HEK293 (cell line): ENCODE data around the gene CTR9.

ENCODE experiments used
- CTCF ChIA-PET: fragments of 350-600 bp; formaldehyde crosslinking; extraction: SDS; loops from one replicate; lab custom pipeline; 2021; ENCODE audit warnings: antibody characterized with exemption; lab: Yijun Ruan, JAX
- POLR2A ChIA-PET: fragments of 300-600 bp; formaldehyde crosslinking; extraction: SDS; loops from one replicate; lab custom pipeline; 2020; ENCODE audit warnings: antibody characterized with exemption, inconsistent platforms; lab: Yijun Ruan, JAX
- H3K27ac ChIP-seq: fragments of 200-500 bp; sonication (Bioruptor generic); 2 replicates; pipeline ENCODE4 v1.5.1; 2014; ENCODE audit warnings: low read depth, low read length, control low read depth, inconsistent platforms; ENCODE audit errors: extremely low read depth
- H3K36me3 ChIP-seq, 2 experiments: fragments of 200-500 bp in 1 of 2; sonication (Bioruptor generic) in 1 of 2; 1 replicate in 1 of 2; 2 replicates in 1 of 2; pipeline ENCODE4 v1.5.1; 2014 to 2017; ENCODE audit warnings: inconsistent platforms in 2 of 2, low read length in 2 of 2; ENCODE audit not compliant: control insufficient read depth in 2 of 2, insufficient read depth in 1 of 2
- H3K4me1 ChIP-seq: fragments of 200-500 bp; sonication (Bioruptor generic); 2 replicates; pipeline ENCODE4 v1.5.1; 2014; ENCODE audit warnings: mild to moderate bottlenecking, low read length, inconsistent platforms; ENCODE audit not compliant: control insufficient read depth, insufficient read depth
- H3K4me3 ChIP-seq: 2 replicates; pipeline ENCODE4 v1.5.1; 2011; ENCODE audit warnings: low read depth, mild to moderate bottlenecking, control low read depth, low read length, moderate library complexity
- H3K9me3 ChIP-seq: fragments of 200-500 bp; sonication (Bioruptor generic); 2 replicates; pipeline ENCODE4 v1.5.1; 2014; ENCODE audit warnings: low read depth, low read length, inconsistent platforms; ENCODE audit not compliant: control insufficient read depth, insufficient read depth
- ATF2 ChIP-seq: fragments of 450-650 bp; formaldehyde crosslinking; IDR thresholded peaks from 2 replicates; pipeline ENCODE4 v1.5.1; 2016; ENCODE audit warnings: missing biosample characterization, missing genetic modification characterization, low read depth
- GLIS1 ChIP-seq: fragments of 450-650 bp; formaldehyde crosslinking; IDR thresholded peaks from 2 replicates; pipeline ENCODE4 v1.5.1; 2016; ENCODE audit warnings: missing biosample characterization, missing genetic modification characterization
- YY1 ChIP-seq: fragments of 450-650 bp; formaldehyde crosslinking; IDR thresholded peaks from 2 replicates; pipeline ENCODE4 v1.5.1; 2018; ENCODE audit warnings: missing biosample characterization, missing genetic modification characterization
- ZBTB1 ChIP-seq: fragments of 450-650 bp; formaldehyde crosslinking; IDR thresholded peaks from 2 replicates; pipeline ENCODE4 v1.5.1; 2016; ENCODE audit warnings: missing biosample characterization, missing genetic modification characterization
- ZBTB48 ChIP-seq: fragments of 450-650 bp; formaldehyde crosslinking; IDR thresholded peaks from 2 replicates; pipeline ENCODE4 v1.5.1; 2016; ENCODE audit warnings: missing biosample characterization, missing genetic modification characterization
- ZBTB8A ChIP-seq: fragments of 450-650 bp; formaldehyde crosslinking; IDR thresholded peaks from 2 replicates; pipeline ENCODE4 v1.5.1; 2016; ENCODE audit warnings: missing biosample characterization, missing genetic modification characterization
- ZNF146 ChIP-seq: fragments of 450-650 bp; formaldehyde crosslinking; IDR thresholded peaks from 2 replicates; pipeline ENCODE4 v1.5.1; 2016; ENCODE audit warnings: missing biosample characterization, missing genetic modification characterization
- ZNF174 ChIP-seq: fragments of 450-650 bp; formaldehyde crosslinking; IDR thresholded peaks from 2 replicates; pipeline ENCODE4 v1.5.0; 2017; ENCODE audit warnings: missing biosample characterization, mild to moderate bottlenecking, missing genetic modification characterization
- ZNF202 ChIP-seq: fragments of 450-650 bp; formaldehyde crosslinking; IDR thresholded peaks from 2 replicates; pipeline ENCODE4 v1.5.1; 2016; ENCODE audit warnings: missing biosample characterization, missing genetic modification characterization, borderline replicate concordance
- ZNF214 ChIP-seq: fragments of 450-650 bp; formaldehyde crosslinking; IDR thresholded peaks from 2 replicates; pipeline ENCODE4 v1.5.1; 2017; ENCODE audit warnings: missing biosample characterization, mild to moderate bottlenecking, missing genetic modification characterization, borderline replicate concordance
- ZNF274 ChIP-seq, 2 experiments: fragments of 200-500 bp in 1 of 2; fragments of 450-650 bp in 1 of 2; sonication (Bioruptor generic) in 1 of 2; formaldehyde crosslinking in 1 of 2; IDR thresholded peaks; 2 replicates each; pipeline versions ENCODE4 v1.5.1 to v1.6.1; 2014 to 2016; ENCODE audit warnings: borderline replicate concordance in 1 of 2, inconsistent platforms in 1 of 2, low read length in 1 of 2, missing biosample characterization in 1 of 2, missing genetic modification characterization in 1 of 2
- ZNF292 ChIP-seq: fragments of 450-650 bp; formaldehyde crosslinking; IDR thresholded peaks from 2 replicates; pipeline ENCODE4 v1.5.1; 2016; ENCODE audit warnings: low read depth, missing biosample characterization, missing genetic modification characterization, borderline replicate concordance
- ZNF324 ChIP-seq: fragments of 450-650 bp; formaldehyde crosslinking; IDR thresholded peaks from 2 replicates; pipeline ENCODE4 v1.5.1; 2016; ENCODE audit warnings: missing biosample characterization, missing genetic modification characterization
- ZNF513 ChIP-seq: fragments of 450-650 bp; IDR thresholded peaks from 2 replicates; pipeline ENCODE4 v1.5.1; 2018; ENCODE audit warnings: missing biosample characterization, missing genetic modification characterization
- ZNF544 ChIP-seq: fragments of 450-650 bp; formaldehyde crosslinking; IDR thresholded peaks from 2 replicates; pipeline ENCODE4 v1.5.0; 2017; ENCODE audit warnings: missing biosample characterization, missing genetic modification characterization
- ZNF555 ChIP-seq: fragments of 450-650 bp; formaldehyde crosslinking; conservative IDR thresholded peaks from 2 replicates; pipeline ENCODE4 v1.5.1; 2017; ENCODE audit warnings: missing biosample characterization, mild to moderate bottlenecking, missing genetic modification characterization, inconsistent platforms
- ZNF560 ChIP-seq: fragments of 450-650 bp; formaldehyde crosslinking; IDR thresholded peaks from 2 replicates; pipeline ENCODE4 v1.5.1; 2017; ENCODE audit warnings: missing biosample characterization, missing genetic modification characterization, borderline replicate concordance
- ZNF677 ChIP-seq: fragments of 450-650 bp; IDR thresholded peaks from 2 replicates; pipeline ENCODE4 v1.5.0; 2018; ENCODE audit warnings: missing biosample characterization, mild to moderate bottlenecking, missing genetic modification characterization, moderate library complexity
- ZNF76 ChIP-seq: fragments of 450-650 bp; formaldehyde crosslinking; IDR thresholded peaks from 2 replicates; pipeline ENCODE4; 2016; ENCODE audit warnings: low read depth, missing biosample characterization, missing genetic modification characterization, borderline replicate concordance
- ZSCAN30 ChIP-seq: fragments of 450-650 bp; IDR thresholded peaks from 2 replicates; pipeline ENCODE4 v1.5.1; 2018; ENCODE audit warnings: missing biosample characterization, mild to moderate bottlenecking, missing genetic modification characterization, moderate library complexity
- ZSCAN4 ChIP-seq: fragments of 450-650 bp; formaldehyde crosslinking; IDR thresholded peaks from 2 replicates; pipeline ENCODE4 v1.5.1; 2017; ENCODE audit warnings: missing biosample characterization, missing genetic modification characterization
- TF ChIP-seq, protein P1 (sequence below): fragments of 450-650 bp; formaldehyde crosslinking; IDR thresholded peaks from 2 replicates; pipeline ENCODE4 v1.5.1; 2016; ENCODE audit warnings: missing biosample characterization, missing genetic modification characterization

Gene CTR9

GRCh38 chr11:10798330-10798928 lies 47.4 kb downstream of the CTR9 start:
- ChIA-PET POLR2A (interaction anchor here (0.6 to 5.6 kb wide), 4 partner anchors 11 to 230 kb away, joined by 3 to 95 read pairs (median 4); partner anchors contain the start of gene EIF4G2), CTCF (interaction anchor here (0.5 to 1.6 kb wide), 2 partner anchors 28 to 230 kb away, joined by 3 to 6 read pairs; no protein-coding TSS in a partner anchor)
- H3K27ac ChIP-seq = no peak overlapping the region
- no peaks in the 10 kb centered on the region for H3K9me3 ChIP-seq
- H3K4me1 ChIP-seq = no peaks in the 10 kb centered on the region
- no peak overlapping the region for H3K4me3 ChIP-seq
- no peak for TF ChIP-seq ZNF677
- no peak for TF ChIP-seq ZNF555 (tag by site-specific recombination)
- TF ChIP-seq ZNF560 = no peak
- TF ChIP-seq, protein P1, sequence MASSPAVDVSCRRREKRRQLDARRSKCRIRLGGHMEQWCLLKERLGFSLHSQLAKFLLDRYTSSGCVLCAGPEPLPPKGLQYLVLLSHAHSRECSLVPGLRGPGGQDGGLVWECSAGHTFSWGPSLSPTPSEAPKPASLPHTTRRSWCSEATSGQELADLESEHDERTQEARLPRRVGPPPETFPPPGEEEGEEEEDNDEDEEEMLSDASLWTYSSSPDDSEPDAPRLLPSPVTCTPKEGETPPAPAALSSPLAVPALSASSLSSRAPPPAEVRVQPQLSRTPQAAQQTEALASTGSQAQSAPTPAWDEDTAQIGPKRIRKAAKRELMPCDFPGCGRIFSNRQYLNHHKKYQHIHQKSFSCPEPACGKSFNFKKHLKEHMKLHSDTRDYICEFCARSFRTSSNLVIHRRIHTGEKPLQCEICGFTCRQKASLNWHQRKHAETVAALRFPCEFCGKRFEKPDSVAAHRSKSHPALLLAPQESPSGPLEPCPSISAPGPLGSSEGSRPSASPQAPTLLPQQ (tag by site-specific recombination) = no peak
- no peak for TF ChIP-seq ZNF202 (tag by site-specific recombination)
- TF ChIP-seq ZSCAN4 (tag by site-specific recombination) = no peak
- TF ChIP-seq ZBTB1 (tag by site-specific recombination) = no peak
- TF ChIP-seq ZNF214 = no peak
- TF ChIP-seq ZNF76 (tag by site-specific recombination) = no peak
- no peak for TF ChIP-seq ZNF513 (tag by site-specific recombination)
- TF ChIP-seq ZBTB48 (tag by site-specific recombination) = no peak
- no peak for TF ChIP-seq ZBTB8A
- no peak for TF ChIP-seq ATF2
- TF ChIP-seq ZNF544 (tag by site-specific recombination) = no peak
- peaks cover 23 to 82% of the 10 kb centered on the region in 2 experiments for H3K36me3 ChIP-seq

DNA sequence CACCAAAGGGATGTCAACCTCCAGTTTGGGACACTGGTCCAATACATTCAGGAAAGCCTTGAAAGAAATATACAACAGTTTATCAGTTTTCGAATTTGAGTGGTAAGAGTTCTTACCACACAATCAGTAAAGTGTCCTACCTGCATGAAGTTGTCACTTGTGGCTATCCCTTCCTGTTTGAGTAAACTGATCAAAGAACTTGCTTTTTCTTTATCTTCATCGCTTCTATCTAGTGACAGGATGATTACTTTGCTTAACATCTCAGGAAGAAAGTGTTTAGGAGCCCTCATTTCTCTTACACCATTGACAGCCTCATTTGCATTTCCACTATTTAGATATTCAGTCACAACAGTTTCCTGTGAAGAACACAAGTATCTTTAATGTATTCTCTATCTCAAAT lies 49.2 kb downstream of the CTR9 start:
- Histone ChIP-seq H3K4me3 (no peak overlapping the region), H3K27ac (no peak overlapping the region), H3K36me3 (peaks cover 29 to 100% of the 10 kb centered on the region in 2 experiments), H3K9me3 (no peaks in the 10 kb centered on the region), H3K4me1 (no peaks in the 10 kb centered on the region)
- POLR2A ChIA-PET = interaction anchor here (0.6 to 5.6 kb wide), 2 partner anchors 9 to 16 kb away, joined by 3 to 95 read pairs; partner anchors contain the start of gene EIF4G2
- TF ChIP-seq ZNF174 (tag by site-specific recombination) (no peak), ZNF274 (IDR thresholded peaks at IDR 0.05; ENCODE audit: low read length) (no peak), ZNF274 (tag by site-specific recombination; IDR thresholded peaks at IDR 0.05; ENCODE audit: borderline replicate concordance) (no peak), GLIS1 (tag by site-specific recombination) (no peak), ZNF146 (tag by site-specific recombination) (no peak), ZNF324 (tag by site-specific recombination) (no peak), ZNF677 (no peak), YY1 (tag by site-specific recombination) (no peak), ZNF292 (tag by site-specific recombination) (no peak), ZSCAN30 (tag by site-specific recombination) (no peak)
- CTCF ChIA-PET = interaction anchor here (1.4 to 1.6 kb wide), 2 partner anchors 8 to 30 kb away, joined by 3 to 9 read pairs; no protein-coding TSS in a partner anchor
